Tibial artery (tissue), 4 donors: ENCODE measurements around the gene TPRG1.

Source experiments
- DNase-seq, 2 donors: peaks; one replicate each; pipeline ENCODE4 v3.0.0-alpha.2; 2019
- H3K27ac ChIP-seq, 2 donors: fragments of 200-600 bp; sonication (generic) in 1 of 2; 1 replicate in 1 of 2; 2 replicates in 1 of 2; pipeline ENCODE4 v1.5.1; 2018 to 2019; ENCODE audit warnings: mild to moderate bottlenecking in 1 of 2
- H3K27me3 ChIP-seq, 2 donors: fragments of 200-600 bp; sonication (generic) in 1 of 2; one replicate each; pipeline versions ENCODE4 v1.5.1 to v1.6.0; 2016 to 2019
- H3K36me3 ChIP-seq, 3 donors: fragments of 200-600 bp; sonication (generic) in 2 of 3; one replicate each; pipeline ENCODE4 v1.5.1; 2016 to 2019; ENCODE audit warnings: mild to moderate bottlenecking in 2 of 3
- H3K4me1 ChIP-seq, 4 donors: fragments of 200-600 bp; sonication (generic) in 2 of 4; 1 replicate in 3 of 4; 2 replicates in 1 of 4; pipeline ENCODE4 v1.5.1; 2016 to 2019
- H3K4me3 ChIP-seq, 2 donors: fragments of 200-600 bp; sonication (generic) in 1 of 2; 1 replicate in 1 of 2; 2 replicates in 1 of 2; pipeline ENCODE4 v1.5.1; 2018 to 2019; ENCODE audit warnings: mild to moderate bottlenecking in 2 of 2
- H3K9me3 ChIP-seq, 3 donors: fragments of 200-600 bp; sonication (generic) in 1 of 3; one replicate each; pipeline ENCODE4 v1.5.1; 2016 to 2019
- intact Hi-C: fragments of 100-400 bp; cut with DNase I; formaldehyde crosslinking; loops from one replicate; pipeline ENCODE4 v1.15.0; 2023; ENCODE audit warnings: low total_unique reads
- TF ChIP-seq, protein P1 (sequence below), 2 experiments: fragments of 200-600 bp in 1 of 2; fragments of 450-650 bp in 1 of 2; IDR thresholded peaks; one replicate each; pipeline ENCODE4 v1.5.1; 2017 to 2019; ENCODE audit warnings: antibody characterized with exemption in 2 of 2, mild to moderate bottlenecking in 1 of 2, moderate library complexity in 1 of 2

The TPRG1 gene

DNA sequence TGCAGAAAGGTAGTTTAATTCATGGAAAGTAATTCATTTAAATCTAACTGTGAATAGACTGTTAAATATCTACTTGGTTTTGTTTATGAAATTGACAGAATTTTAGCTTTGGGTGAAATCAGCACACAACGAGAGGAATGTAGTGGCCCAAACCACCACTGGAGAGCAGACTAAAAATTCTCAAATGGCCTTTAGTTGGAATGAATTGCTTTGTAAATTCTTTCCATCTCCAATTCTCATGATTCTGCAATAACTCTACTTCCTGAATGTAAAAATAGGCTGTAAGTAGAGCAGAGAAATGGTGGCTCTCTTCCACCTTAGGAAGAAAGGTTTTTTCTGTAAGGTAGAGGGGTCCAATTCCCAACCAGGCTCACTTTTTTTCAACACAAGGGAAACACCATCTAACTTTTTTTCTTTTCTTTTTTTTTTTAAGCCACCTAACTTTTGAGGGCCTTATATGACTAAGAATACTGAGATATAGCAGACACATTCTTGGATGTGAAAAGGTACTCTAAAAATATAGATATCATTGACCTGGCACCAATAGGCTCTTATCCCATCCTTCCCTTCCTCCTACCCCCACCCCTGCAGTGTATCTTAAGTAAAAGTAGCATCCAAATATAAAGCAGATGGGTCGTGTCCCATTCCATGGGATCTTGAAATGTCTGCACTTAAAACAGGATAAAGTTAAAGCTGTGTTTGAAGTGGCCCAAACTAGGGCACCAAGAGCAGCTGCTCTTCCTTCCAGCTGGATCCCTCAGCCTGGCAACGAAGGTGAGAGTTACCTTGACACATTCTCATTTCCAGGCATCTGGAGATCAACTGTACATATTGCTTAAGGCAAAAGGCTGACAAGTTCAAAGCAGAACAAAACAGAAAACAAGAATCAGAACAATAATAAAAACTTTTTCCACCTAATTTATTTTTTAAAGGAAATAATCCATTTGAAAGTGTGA is 194.1 kb downstream of the TPRG1 start:
- intact Hi-C loops = no loop called here
- no peak for DNase-seq
- Histone ChIP-seq H3K36me3 (no peaks in the 10 kb centered on the region), H3K4me1 (peaks cover 0 to 54% (median 13%) of the 10 kb centered on the region in 4 donors), H3K4me3 (no peak overlapping the region), H3K27ac (peak overlapping the region; percentile 30 to 40), H3K27me3 (no peaks in the 10 kb centered on the region), H3K9me3 (no peaks in the 10 kb centered on the region)
- TF ChIP-seq, protein P1, sequence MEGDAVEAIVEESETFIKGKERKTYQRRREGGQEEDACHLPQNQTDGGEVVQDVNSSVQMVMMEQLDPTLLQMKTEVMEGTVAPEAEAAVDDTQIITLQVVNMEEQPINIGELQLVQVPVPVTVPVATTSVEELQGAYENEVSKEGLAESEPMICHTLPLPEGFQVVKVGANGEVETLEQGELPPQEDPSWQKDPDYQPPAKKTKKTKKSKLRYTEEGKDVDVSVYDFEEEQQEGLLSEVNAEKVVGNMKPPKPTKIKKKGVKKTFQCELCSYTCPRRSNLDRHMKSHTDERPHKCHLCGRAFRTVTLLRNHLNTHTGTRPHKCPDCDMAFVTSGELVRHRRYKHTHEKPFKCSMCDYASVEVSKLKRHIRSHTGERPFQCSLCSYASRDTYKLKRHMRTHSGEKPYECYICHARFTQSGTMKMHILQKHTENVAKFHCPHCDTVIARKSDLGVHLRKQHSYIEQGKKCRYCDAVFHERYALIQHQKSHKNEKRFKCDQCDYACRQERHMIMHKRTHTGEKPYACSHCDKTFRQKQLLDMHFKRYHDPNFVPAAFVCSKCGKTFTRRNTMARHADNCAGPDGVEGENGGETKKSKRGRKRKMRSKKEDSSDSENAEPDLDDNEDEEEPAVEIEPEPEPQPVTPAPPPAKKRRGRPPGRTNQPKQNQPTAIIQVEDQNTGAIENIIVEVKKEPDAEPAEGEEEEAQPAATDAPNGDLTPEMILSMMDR (IDR thresholded peaks at IDR 0.05) = peak; percentile 31 to 38

DNA sequence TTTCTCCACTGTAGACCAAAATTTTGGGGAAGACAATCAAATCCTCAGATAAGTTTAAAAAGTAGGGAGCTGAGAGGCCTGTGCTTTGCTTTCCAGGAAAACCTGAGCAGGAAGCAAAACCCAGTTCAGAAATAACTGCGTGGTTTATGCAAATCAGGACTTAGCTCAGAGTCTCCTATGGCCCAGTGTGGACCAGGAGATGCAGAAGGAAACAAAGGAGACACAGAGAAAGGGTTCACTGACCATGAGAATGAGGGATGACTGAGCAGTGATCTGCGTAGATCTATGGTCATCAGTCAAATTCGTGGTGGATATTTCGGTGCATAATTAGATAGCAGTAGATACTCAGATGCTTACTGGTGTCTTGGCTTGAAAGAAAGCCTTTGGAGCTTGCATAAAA is 196.6 kb downstream of the TPRG1 start:
- DNase-seq = no peak
- Histone ChIP-seq H3K27ac (no peak overlapping the region), H3K9me3 (no peaks in the 10 kb centered on the region), H3K27me3 (no peaks in the 10 kb centered on the region), H3K4me3 (no peak overlapping the region), H3K36me3 (no peaks in the 10 kb centered on the region), H3K4me1 (peaks cover 0 to 31% (median 9%) of the 10 kb centered on the region in 4 donors)
- intact Hi-C loops = no loop called here
- TF ChIP-seq, protein P1 (IDR thresholded peaks at IDR 0.05) = no peak

DNA sequence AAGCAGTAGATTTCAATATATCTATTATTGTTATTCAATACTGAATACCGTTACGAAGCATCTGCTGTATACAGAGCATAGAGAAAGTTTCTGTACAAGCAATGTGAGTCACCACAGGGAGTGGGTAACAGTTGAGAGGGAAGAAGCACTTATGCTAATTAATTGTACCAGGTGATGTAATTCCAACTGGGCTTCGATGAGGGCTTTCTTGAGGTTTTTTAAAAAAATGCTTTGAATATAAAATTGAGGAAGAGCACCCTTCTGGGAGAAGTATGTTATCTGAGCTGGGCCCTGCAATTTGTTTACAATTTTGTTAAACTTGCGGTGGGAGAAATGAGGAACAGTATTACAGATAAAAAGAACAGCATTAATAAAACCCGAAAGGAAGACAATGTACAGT is 197.9 kb downstream of the TPRG1 start:
- H3K36me3 ChIP-seq = no peaks in the 10 kb centered on the region
- intact Hi-C loops = no loop called here
- no peak overlapping the region for H3K27ac ChIP-seq

DNA sequence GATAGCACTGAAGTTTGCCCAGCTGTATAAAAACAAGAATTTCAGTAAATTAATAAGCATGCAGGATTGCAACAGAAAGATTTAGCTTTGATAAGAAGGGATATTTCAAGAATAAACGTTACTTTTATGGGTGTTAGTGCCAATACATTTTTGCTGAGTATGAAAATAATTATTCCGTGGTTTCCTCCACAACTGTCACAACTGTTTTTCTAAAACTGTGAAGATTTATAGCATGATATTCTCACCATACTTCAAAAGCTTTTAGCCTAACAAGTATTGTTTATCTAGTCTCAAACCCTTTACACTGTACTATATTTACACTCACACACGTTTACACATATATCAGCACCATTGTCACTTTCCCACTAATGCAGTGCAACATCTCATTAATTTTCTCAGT is 200.5 kb downstream of the TPRG1 start:
- Histone ChIP-seq H3K27me3 (no peaks in the 10 kb centered on the region), H3K9me3 (no peaks in the 10 kb centered on the region), H3K4me3 (no peak overlapping the region), H3K4me1 (no peaks in the 10 kb centered on the region), H3K36me3 (no peaks in the 10 kb centered on the region), H3K27ac (no peak overlapping the region)
- DNase-seq = no peak
- TF ChIP-seq, protein P1 (IDR thresholded peaks at IDR 0.05) = no peak
- intact Hi-C loops = no loop called here

More for the DNA sequence above, 197.9 kb downstream of the TPRG1 start:
- Histone ChIP-seq H3K9me3 (no peaks in the 10 kb centered on the region), H3K4me1 (peaks cover 0 to 18% (median 4%) of the 10 kb centered on the region in 4 donors), H3K4me3 (no peak overlapping the region), H3K27me3 (no peaks in the 10 kb centered on the region)
- TF ChIP-seq, protein P1 (IDR thresholded peaks at IDR 0.05) = no peak
- DNase-seq = no peak
